HG02852 (cell line): Measurements from ENCODE around the gene IFT25.

Experiments
- ATAC-seq: cut with Tn5 transposase; IDR thresholded peaks from one replicate; pipeline ENCODE4 v1.9.1; 2021; ENCODE audit warnings: mild to moderate bottlenecking, moderate library complexity; ENCODE audit not compliant: unreplicated experiment

The IFT25 gene

GRCh38 chr1:53957194-53957818 lies 11.8 kb upstream of the IFT25 start:
- no peak for ATAC-seq

GRCh38 chr1:53956308-53957168 lies 11.0 kb upstream of the IFT25 start:
- ATAC-seq: no peak

- no peak for ATAC-seq
Observed at GRCh38 chr1:53954128-53954527, 8.6 kb upstream of the IFT25 start.

- no peak for ATAC-seq
Observed at GRCh38 chr1:53951697-53952096, 6.2 kb upstream of the IFT25 start.

GRCh38 chr1:53949023-53949990 lies 3.8 kb upstream of the IFT25 start:
- no peak for ATAC-seq

- ATAC-seq: no peak
Observed at GRCh38 chr1:53948291-53948690, 2.8 kb upstream of the IFT25 start.

- ATAC-seq: no peak
Observed at GRCh38 chr1:53947172-53947907, 1.8 kb upstream of the IFT25 start.

- ATAC-seq: peak; percentile 66
Observed at GRCh38 chr1:53946252-53947171, 1.0 kb upstream of the IFT25 start, which contains the start of gene LRRC42. Gene LRRC42, plus strand, starts transcription at chr1:53946350. Its CDS starts 5,650 bp downstream, at chr1:53952000.

- ATAC-seq: no peak
Observed at GRCh38 chr1:53945183-53945432, 391 bp downstream of the IFT25 start.

GRCh38 chr1:53944469-53945182 lies 873 bp downstream of the IFT25 start:
- no peak for ATAC-seq

- ATAC-seq: no peak
Observed at GRCh38 chr1:53943490-53944043, 1.9 kb downstream of the IFT25 start.

GRCh38 chr1:53943090-53943489 lies 2.4 kb downstream of the IFT25 start:
- no peak for ATAC-seq

- no peak for ATAC-seq
Observed at GRCh38 chr1:53942127-53942957, 3.2 kb downstream of the IFT25 start.

GRCh38 chr1:53938136-53938830 lies 7.2 kb downstream of the IFT25 start:
- ATAC-seq: no peak

GRCh38 chr1:53936430-53936829 lies 9.1 kb downstream of the IFT25 start:
- ATAC-seq: no peak

- ATAC-seq: no peak
Observed at GRCh38 chr1:53934170-53934765, 11.2 kb downstream of the IFT25 start.

GRCh38 chr1:53931523-53931922 lies 14.0 kb downstream of the IFT25 start:
- no peak for ATAC-seq
